GM19452 (cell line): ENCODE results near the gene FABP6.
A peak's percentile ranks its signal among the peaks of the same experiment; 100 is the strongest.
"Not testable (repeated sequence)": the region's sequence is repeated elsewhere in the genome, so short reads cannot be mapped to it uniquely, and the experiment has no call there.

ENCODE experiments used
- ATAC-seq: cut with Tn5 transposase; IDR thresholded peaks from one replicate; pipeline ENCODE4 v1.9.1; 2021; ENCODE audit not compliant: unreplicated experiment

FABP6 gene

GRCh38 chr5:160229190-160229742 is at the start of gene FABP6:
TSS of gene FABP6 (plus strand) at chr5:160229506. CDS start at chr5:160229558, 52 bp downstream.
- ATAC-seq: no peak

- ATAC-seq: no peak
Measured at GRCh38 chr5:160180931-160181330, 48.4 kb upstream of the FABP6 start.

- ATAC-seq: no peak
Measured at GRCh38 chr5:160181965-160182622, 47.2 kb upstream of the FABP6 start.

- ATAC-seq: no peak
Measured at GRCh38 chr5:160183075-160183474, 46.2 kb upstream of the FABP6 start.

- no peak for ATAC-seq
Measured at GRCh38 chr5:160185626-160186360, 43.5 kb upstream of the FABP6 start.

GRCh38 chr5:160186480-160186879 is 42.8 kb upstream of the FABP6 start:
- no peak for ATAC-seq

GRCh38 chr5:160187091-160187490 is 42.2 kb upstream of the FABP6 start:
- ATAC-seq: no peak

- ATAC-seq: no peak
Measured at GRCh38 chr5:160188141-160189015, 40.9 kb upstream of the FABP6 start.

GRCh38 chr5:160192424-160192823 is 36.9 kb upstream of the FABP6 start:
- ATAC-seq: no peak

GRCh38 chr5:160193076-160193475 is 36.2 kb upstream of the FABP6 start:
- ATAC-seq: not testable (repeated sequence)

- not testable (repeated sequence) for ATAC-seq
Measured at GRCh38 chr5:160193790-160194189, 35.5 kb upstream of the FABP6 start.

- no peak for ATAC-seq
Measured at GRCh38 chr5:160197341-160198144, 31.8 kb upstream of the FABP6 start.

- ATAC-seq: no peak
Measured at GRCh38 chr5:160198146-160198545, 31.2 kb upstream of the FABP6 start.

GRCh38 chr5:160198841-160199409 is 30.4 kb upstream of the FABP6 start:
- ATAC-seq: no peak

- peak; percentile 97 for ATAC-seq
Measured at GRCh38 chr5:160199410-160199911, 29.8 kb upstream of the FABP6 start.

- no peak for ATAC-seq
Measured at GRCh38 chr5:160207061-160207460, 22.2 kb upstream of the FABP6 start.

GRCh38 chr5:160209917-160210316 is 19.4 kb upstream of the FABP6 start:
- ATAC-seq: no peak

GRCh38 chr5:160210606-160211005 is 18.7 kb upstream of the FABP6 start:
- ATAC-seq: no peak

GRCh38 chr5:160211352-160211751 is 18.0 kb upstream of the FABP6 start:
- ATAC-seq: no peak

- ATAC-seq: no peak
Measured at GRCh38 chr5:160213537-160213936, 15.8 kb upstream of the FABP6 start.
